Left cardiac atrium (tissue), 4 donors: Measurements from ENCODE around the gene TMEM43. TPM values are rescaled to one million over a fixed set of nuclear protein-coding genes. Genes with fewer than 3 reads are reported as not detected.
A peak's percentile ranks its signal among the peaks of the same experiment; 100 is the strongest.

ENCODE experiments used
- ATAC-seq, 2 donors: fragments of 200-7000 bp; cut with Tn5 transposase; one replicate each; pipeline ENCODE4 v1.9.1; 2020; ENCODE audit warnings: mild to moderate bottlenecking in 2 of 2, moderate library complexity in 2 of 2
- DNase-seq: peaks from one replicate; pipeline ENCODE4 v3.0.0-alpha.2; 2020
- intact Hi-C, 2 donors: fragments of 100-400 bp; cut with DNase I; formaldehyde crosslinking; loops; one replicate each; pipeline versions ENCODE4 v1.14.1 to v1.15.1; 2022 to 2023
- total RNA-seq, 2 donors: library from RNA; stranded (reverse); fragmentation: NEBNext Ultra II Directional; extraction: Animal tissue kit (Norgen Biotek cat#: 25700); gene quantifications; one replicate each; pipeline ENCODE4 v1.2.1, GENCODE V29; 2021
- donor health status: DM: no; HTN: yes; CAD: no.
- donor health status: DM: no; HTN: yes; CAD: no; lungs with severe emphysema.
- donor health status: DM: yes; HTN: yes; CAD: no.
- donor health status: Dilated cardiomyopathy.

The TMEM43 gene
- total RNA-seq, 2 donors from 2014 or later = 50.1 to 95.3 TPM

DNA sequence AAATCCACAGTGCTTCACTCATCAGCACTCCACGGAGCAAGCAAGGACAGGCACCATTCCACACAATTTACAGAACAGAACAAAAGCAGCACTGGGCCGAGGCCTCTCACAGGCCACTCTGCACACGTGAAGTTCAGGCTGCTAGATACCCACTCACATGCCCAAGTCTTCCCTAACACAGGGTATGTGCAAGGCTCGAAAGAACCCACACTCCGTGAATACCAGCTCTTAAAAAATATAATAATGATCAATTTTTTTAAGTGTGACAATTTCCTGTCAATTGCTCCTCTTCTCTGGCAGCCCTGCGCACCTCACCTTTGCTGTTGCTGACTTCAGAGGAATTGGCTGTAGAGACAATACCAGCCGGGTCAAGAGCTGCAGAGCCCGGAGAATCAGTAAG, 34.6 kb downstream of the TMEM43 start:
- no peak for DNase-seq
- intact Hi-C loops = no loop called here
- ATAC-seq = no peak

DNA sequence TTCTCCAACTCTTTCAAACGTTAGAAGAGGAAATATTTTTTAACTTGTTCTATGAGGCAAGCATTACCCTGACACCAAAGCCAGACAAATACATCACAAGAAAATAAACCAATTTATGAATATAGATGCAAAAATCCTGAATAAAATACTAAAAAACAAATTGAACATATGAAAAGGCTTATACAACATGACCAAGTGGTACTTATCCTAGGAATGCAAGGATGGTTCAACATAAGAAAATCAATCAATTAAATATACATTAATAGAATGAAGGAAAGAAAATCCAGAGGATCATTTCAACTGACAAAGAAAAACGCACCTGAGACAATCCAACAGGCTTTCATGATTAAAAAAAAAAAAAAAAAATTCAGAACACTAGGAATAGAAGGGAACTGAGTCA, 36.4 kb downstream of the TMEM43 start:
- DNase-seq (no peak), ATAC-seq (no peak)
- intact Hi-C loops = no loop called here

DNA sequence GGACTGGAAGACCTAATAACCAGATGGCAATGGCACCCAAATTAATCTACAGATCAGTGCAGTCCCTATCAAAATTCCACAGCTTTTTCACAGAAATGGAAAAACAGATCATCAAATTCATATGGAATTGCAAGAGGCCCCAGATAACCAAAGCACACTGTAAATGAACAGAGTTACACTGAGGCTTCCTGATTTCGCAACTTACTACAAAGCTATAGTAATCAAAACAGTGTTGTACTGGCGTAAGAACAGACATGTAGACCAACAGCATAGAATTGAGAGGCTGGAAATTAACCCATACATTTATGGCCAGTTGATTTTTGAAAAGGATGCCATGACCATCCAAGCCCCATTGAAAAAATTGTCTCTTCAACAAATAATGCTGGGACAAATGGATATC, 37.3 kb downstream of the TMEM43 start:
- intact Hi-C loops = no loop called here
- DNase-seq (no peak), ATAC-seq (no peak)

DNA sequence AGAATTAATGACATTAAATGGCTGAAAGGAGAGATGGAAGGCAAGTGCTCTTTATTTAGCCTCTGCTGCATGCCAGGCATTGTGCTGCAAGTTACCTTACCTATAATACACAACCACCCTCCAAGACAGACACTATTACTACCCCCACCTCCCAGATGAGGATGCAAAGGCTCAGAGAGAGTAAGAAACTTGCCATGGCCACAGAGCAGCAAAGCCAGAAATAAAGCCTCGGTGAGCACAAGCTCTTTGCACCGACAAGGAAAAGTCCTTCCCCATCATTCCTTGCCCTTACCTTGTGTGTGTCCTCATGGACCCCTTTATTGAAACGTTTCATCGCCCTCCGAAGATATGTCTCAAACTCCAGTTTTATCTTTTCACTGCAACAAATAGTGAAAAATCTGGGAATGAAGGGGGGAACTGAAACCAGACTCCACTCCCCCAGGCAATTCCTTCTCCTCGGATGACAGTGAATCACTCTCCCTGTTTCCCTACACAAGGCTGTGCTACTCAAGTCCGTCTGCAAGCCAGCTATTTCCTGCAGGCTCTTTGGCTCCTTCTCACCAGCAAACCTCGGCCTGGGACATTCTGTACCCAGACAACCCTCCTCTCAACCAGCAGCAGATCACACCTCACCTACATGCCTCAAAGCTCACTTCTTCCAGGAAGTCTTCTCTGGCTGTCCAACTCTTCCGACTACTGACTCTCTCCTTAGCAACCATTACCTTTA, 42.2 kb downstream of the TMEM43 start:
- DNase-seq (no peak), ATAC-seq (no peak)
- intact Hi-C loops = no loop called here

DNA sequence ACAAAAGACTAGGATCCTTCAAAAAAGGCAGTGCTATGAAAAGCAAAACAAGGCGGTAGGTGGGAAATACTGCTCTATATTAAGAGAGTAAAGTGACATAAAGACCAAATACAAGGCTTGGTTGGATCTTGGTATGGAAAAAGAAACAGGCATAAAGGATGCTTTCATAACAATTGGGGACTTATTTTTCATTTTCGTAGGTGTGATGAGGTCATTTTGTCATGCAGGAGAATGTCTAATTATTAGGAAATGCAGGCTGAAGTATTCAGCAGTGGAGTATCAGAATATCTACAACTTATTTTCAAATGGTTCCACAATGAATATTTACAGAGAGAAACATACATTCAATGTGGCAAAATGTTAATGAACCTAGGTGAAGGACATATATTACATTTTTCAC, 44.6 kb downstream of the TMEM43 start:
- ATAC-seq (no peak), DNase-seq (no peak)
- intact Hi-C loops = no loop called here

DNA sequence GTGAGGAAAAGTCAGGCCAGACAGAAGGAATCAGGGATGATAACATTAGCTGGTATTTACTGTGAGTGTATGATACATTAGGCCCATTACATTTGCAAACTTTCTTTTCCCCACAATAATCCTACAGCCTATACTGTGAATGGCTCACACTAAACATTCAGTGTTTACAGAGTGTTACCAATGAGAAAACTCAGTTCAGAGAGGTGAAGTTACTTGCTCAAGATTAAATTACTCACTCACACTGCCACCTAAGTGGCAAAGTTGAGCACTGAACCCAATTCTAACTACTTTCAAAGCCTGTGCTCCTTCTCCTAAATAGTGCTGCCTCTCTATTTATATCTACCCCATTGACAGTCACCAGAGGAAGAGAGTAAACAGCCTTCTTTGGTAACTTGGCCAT, 45.0 kb downstream of the TMEM43 start:
- intact Hi-C loops = no loop called here
- ATAC-seq (no peak), DNase-seq (no peak)

DNA sequence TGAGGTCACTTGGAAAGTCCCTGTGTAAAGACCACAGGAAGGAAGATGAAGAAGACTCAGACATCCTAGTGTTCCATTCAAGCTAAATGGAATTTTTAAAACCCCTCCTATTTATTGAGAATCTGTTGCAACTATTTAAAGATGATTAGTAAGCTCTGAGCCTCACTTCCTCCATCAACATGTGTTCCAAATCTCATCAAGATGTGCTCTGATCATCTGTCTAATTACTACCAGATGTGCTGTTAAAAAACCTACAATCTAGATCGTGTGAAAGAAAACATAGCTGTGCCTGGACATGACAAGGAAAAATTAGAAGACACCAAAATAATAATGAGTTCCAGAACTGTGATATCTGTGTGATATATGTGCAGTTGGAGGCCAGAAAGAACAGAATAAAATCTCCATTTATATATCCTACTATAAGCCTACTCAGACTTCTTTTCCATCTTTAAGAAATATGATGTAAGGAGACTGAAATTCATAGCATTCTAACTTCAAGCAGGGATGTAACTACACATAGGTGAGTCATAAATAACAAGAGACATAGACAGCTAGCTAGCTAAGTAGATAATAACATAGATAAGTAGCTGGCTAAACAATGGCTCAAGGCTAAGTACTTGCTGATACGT, 45.8 kb downstream of the TMEM43 start:
- ATAC-seq (no peak), DNase-seq (no peak)
- intact Hi-C loops = no loop called here

DNA sequence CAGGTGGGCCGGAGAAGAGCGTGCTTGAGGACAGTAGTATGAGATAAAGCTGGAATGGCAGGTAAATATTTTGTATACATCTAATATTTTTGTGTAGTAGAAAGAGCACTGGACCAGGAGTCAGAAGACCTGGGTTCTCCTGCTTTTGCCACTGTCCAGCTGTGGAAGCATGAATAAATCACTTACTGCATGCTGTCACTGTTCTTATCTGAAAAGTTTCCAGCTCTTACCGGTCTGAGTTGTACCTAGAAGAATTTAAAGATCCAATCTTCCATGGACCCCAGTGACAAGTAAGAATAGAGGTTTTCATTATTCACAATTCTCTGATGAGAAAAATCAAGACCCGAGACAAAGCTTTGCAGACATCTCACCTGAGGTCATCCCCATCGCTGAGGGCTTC, 47.6 kb downstream of the TMEM43 start:
- intact Hi-C loops = no loop called here

DNA sequence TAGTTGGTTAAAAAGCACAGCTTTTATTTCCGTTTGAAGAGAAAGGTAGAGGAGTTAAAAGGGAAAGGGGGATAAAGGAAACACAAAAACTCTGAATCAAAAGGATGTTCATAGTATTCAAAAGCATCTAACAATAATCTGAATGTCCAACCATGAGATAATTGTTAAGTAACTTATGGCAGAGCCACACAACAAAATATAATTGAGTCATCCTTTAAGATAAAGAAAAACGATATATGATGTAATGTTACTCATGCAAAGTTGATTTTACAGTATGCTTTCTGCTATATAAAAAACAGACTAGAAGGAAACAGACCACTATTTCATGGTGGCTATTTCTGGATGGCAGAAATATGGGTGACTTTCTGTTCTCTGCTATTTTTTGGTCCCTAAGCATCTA, 49.6 kb downstream of the TMEM43 start:
- intact Hi-C loops = no loop called here
- ATAC-seq = no peak
- no peak for DNase-seq

More for the DNA sequence above, 47.6 kb downstream of the TMEM43 start:
- no peak for ATAC-seq
- no peak for DNase-seq

DNA sequence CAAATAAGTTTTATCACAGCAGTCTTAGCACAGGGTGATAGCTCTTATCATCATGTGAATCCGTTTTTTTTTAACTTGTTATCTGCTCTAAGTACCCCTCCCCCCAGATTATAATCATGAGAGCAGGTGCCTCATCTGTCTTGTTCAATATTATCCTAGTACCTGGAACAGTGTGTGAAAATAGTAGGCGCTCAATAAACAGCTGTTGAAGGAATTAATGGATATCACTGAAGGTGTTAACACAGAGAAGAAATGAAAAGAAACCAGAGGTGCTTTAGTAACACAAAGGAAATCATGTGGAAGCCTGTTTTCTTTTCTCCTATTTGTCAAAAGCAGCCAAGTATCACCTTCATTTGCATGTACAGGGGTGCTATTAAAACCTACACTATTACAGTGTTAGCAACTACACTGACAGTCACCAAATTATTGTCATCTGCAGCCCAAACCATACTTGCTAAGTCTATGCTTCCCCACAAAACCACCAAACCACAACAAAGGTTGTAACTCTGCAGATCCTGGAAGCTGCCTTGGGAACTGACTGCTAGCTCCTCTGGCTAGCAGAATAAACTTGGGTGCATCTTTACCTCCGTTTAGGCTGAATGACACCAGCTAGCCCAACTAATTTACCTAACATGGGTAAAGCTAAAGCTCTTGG, 50.7 kb downstream of the TMEM43 start:
- intact Hi-C loops = loop anchor here (5.0 kb wide), 3 partner anchors 43 to 518 kb away; partner anchors contain the start of gene TMEM43 (in 1 of the 2)
- ATAC-seq (no peak), DNase-seq (no peak)

DNA sequence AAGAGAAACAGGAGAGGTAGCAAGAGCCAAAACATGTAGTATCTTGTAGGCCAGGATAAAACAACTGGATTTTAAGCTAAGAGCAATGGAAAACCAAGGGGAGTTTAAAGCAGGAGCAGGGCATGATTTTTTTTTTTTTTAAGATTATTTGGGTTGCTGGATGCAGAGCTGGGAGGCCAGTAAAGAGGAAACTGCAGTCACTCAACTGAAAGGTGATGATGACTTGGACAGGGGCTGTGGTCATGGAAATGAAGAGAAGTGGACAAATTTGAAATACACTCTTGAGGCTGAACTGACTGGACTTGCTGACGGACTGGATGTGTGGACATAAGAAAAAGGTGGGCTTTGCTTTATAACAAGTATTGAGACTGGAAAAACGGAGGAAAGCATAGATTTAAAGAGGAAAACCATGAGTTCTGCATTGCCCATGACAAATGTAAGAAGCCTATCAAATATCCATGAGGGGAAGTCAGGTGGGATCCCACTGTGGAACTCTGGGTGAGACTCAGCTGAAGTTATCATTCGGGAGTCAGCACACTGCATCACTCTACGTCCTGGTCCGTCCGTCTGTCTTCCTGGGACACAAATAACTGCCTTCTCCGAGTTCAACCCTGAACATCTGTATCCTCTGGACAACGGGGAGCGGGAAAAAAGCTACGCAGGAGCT, 52.9 kb downstream of the TMEM43 start:
- peak in 1 of 2 donors; percentile 68 for ATAC-seq
- intact Hi-C loops = loop anchor here (5.0 kb wide), 3 partner anchors 45 to 520 kb away; partner anchors contain the start of gene TMEM43 (in 1 of the 2)
- DNase-seq = no peak

DNA sequence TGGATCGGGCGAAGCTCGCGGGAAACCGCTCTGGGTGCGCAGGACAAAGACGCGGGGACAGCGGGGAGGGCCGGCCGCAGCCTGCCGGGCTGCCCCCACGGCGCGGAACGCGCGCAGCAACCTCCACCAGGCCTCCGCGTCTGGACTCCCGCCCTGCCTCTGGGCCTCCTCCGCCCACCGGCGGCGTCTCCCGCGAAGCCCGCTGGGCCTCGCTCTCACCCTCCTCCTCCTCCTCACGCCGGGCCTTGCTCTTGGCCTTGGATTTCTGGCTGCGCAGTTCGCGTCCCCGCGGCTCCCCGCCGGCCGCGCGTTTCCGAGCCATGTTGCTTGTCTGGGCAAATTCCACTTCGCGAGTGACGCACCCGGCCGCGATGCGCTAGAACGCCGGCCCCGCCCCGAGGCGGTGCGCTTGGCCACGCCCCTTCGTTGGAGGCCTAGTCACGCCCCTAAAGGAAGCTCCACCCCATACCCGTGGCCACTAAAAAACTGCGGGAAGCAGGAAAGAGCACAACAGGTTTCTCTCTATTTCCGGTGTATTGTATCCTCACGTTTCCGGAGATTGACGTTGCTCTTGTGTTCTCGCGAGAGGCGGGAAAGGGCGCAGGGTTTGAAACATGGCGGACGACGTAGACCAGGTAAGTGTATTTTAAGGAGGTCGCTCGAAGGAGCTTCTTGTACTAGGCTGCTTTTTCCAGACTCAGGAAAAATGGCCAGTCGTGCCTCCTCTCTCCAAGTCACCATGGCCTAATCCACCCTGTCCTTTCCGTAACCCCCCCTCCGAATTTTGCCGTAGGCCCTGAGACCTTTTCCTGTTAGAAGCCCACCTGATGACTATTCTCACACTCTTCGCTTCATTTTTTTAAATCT, 53.6 kb downstream of the TMEM43 start, which contains the start of the genes LSM3 and XPC:
LSM3 (plus strand) TSS at position 571 of the 867 bp plus-strand sequence; CDS start at position 615, 44 bp downstream.
XPC (minus strand) TSS at position 355 of the 867 bp plus-strand sequence; CDS start at position 322, 33 bp downstream.
- intact Hi-C loops = loop anchor here (5.0 kb wide), 3 partner anchors 46 to 521 kb away; partner anchors contain the start of gene TMEM43 (in 1 of the 2)
- ATAC-seq (peak; percentile 100), DNase-seq (peak; percentile 97)

DNA sequence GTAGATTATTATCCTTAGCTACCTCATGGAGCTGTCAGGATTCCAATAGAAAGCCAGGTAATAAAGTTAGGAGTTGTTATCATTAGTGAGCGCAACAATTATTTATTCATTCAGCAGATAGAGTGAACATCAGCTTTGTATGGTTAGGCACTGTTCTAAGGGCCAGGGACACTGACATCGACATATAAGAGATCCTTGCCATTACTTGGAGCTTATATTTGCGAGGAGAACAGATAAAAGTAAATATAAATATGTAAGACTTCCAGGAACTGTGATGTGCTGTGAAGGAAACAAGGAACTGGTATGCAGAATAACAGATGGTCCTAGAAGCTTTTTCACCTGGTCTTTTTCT, 54.2 kb downstream of the TMEM43 start:
- ATAC-seq = no peak
- no peak for DNase-seq
- intact Hi-C loops = loop anchor here (5.0 kb wide), 3 partner anchors 47 to 522 kb away; partner anchors contain the start of gene TMEM43 (in 1 of the 2)

DNA sequence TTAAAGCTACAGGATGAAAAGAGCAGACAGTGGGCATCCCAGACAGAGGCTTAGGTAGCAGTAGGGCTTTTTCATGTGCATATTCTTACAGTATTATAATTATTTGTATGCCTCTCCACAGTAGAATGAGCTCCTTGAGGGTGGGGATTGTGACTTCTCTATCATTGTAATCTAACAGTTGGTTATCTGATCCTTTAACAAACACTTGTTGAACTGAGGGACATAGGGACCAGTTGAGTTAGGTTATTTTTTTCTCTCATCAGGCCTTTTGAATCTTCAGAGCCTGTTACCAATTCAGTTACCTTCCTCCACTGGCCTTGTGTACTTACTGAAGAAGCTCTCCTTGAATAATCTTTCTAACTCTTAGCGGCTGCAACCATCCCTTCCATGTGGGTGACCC, 54.9 kb downstream of the TMEM43 start:
- ATAC-seq (no peak), DNase-seq (no peak)
- intact Hi-C loops = loop anchor here (5.0 kb wide), 3 partner anchors 47 to 522 kb away; partner anchors contain the start of gene TMEM43 (in 1 of the 2)

DNA sequence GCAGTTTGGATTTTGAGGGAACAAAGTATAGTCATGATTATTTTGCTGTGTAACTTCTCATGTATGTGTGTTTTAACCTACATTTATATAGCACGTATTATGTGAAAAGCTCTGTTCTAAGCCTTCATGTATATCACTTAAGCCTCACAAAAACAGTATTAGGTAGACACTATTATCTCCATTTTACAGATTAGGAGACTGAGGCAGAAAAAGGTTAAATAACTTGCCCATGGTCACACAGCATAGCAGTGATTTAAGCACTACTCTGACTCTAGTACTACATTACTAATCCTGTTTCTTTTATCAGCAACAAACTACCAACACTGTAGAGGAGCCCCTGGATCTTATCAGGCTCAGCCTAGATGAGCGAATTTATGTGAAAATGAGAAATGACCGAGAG, 56.4 kb downstream of the TMEM43 start:
- ATAC-seq = no peak
- intact Hi-C loops = no loop called here
- no peak for DNase-seq

DNA sequence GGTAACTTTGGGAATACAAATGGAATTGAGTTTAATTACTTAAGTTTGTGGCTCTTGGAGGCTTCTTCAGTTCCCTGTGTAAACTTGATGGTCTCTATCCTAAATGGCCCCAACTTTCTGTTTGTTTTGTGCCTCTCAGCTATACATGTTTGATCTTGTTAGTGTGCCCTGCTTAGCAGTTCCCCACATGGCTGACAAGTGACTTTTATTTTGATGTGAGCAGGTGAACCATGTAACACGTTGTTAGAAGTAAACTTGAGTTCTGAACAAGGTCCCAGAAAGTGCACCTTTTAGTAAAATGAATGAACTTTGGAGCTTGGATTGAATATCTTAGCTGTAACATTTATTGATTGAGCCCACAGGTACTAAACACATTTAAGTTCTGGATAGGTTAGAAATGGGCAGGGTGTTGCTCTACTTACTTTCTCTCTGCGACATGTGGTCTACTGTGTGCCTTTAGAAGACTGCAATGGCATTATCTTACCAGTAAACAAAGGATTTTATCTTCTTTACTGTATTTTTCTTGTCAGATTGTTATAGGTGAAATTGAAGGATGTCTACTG, 58.2 kb downstream of the TMEM43 start:
- intact Hi-C loops = no loop called here

DNA sequence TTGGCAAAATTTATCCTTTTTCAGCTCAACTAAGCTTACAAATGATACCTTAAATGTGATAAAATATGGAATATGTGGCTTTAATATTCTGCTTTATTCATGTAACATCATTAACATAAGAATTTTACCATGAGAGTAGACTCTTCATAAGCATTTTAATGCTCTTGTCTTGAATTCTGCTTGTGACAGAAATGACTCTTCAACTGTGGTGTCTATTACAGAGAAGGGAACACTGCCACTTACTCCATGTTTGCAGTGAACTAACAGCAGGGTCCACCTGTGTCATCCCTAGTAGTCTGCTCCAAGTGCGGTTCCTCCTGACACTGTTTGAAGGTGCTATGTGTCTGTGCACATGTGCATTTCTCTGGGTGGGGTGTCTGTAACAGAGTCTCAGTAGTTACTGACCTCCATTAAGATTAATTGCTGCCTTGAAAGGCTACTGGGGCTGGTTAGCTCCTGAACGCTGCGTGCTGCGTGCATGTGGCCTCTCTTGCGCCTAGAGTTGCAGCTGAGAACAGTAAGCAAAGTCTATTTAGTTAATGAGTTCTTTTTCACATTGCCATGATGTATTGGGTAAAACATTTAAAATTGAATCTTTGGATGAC, 62.1 kb downstream of the TMEM43 start:
- ATAC-seq (no peak), DNase-seq (no peak)
- intact Hi-C loops = no loop called here

More for the DNA sequence above, 58.2 kb downstream of the TMEM43 start:
- DNase-seq = no peak
- no peak for ATAC-seq
